H9 (cell line): ENCODE measurements around the gene RASAL1. TPM values are rescaled to one million over a fixed set of nuclear protein-coding genes. Genes with fewer than 3 reads are reported as not detected.

Experiments
- DNase-seq: peaks from one replicate; pipeline ENCODE4 v3.0.0-alpha.2; 2017
- H2AFZ ChIP-seq: one replicate; pipeline ENCODE4 v1.6.1; 2013; ENCODE audit warnings: mild to moderate bottlenecking, low read length, control low read depth, moderate library complexity
- H2AK5ac ChIP-seq: 2 replicates; pipeline ENCODE4 v1.6.1; 2013; ENCODE audit warnings: low read length, control low read depth, mixed read lengths; ENCODE audit not compliant: insufficient read length
- H2BK120ac ChIP-seq: one replicate; pipeline ENCODE4 v1.6.1; 2013; ENCODE audit warnings: low read depth, mild to moderate bottlenecking, low read length, control low read depth, inconsistent platforms; ENCODE audit not compliant: poor library complexity, severe bottlenecking
- H2BK12ac ChIP-seq: 2 replicates; pipeline ENCODE4 v1.6.1; 2013; ENCODE audit warnings: low read length, control low read depth, mixed read lengths, low read depth; ENCODE audit not compliant: insufficient read length
- H2BK15ac ChIP-seq: 2 replicates; pipeline ENCODE4 v1.6.1; 2013; ENCODE audit warnings: low read depth, low read length, control low read depth
- H2BK20ac ChIP-seq: one replicate; pipeline ENCODE4 v1.6.1; 2013; ENCODE audit warnings: low read depth, mild to moderate bottlenecking, low read length, control low read depth, inconsistent platforms; ENCODE audit not compliant: poor library complexity, severe bottlenecking
- H2BK5ac ChIP-seq: 2 replicates; pipeline ENCODE4 v1.6.1; 2013; ENCODE audit warnings: low read length, control low read depth, mixed read lengths; ENCODE audit not compliant: insufficient read length
- H3K14ac ChIP-seq: 2 replicates; pipeline ENCODE4 v1.6.1; 2013; ENCODE audit warnings: low read length, control low read depth; ENCODE audit not compliant: insufficient read depth
- H3K18ac ChIP-seq: 2 replicates; pipeline ENCODE4 v1.6.1; 2013; ENCODE audit warnings: low read depth, mild to moderate bottlenecking, mixed read lengths, low read length, control low read depth; ENCODE audit not compliant: insufficient read length
- H3K23ac ChIP-seq: 2 replicates; pipeline ENCODE4 v1.6.1; 2013; ENCODE audit warnings: low read length, control low read depth, mixed read lengths, low read depth; ENCODE audit not compliant: insufficient read length
- H3K23me2 ChIP-seq: 2 replicates; pipeline ENCODE4 v1.6.1; 2013; ENCODE audit warnings: low read depth, mild to moderate bottlenecking, mixed read lengths, low read length, control low read depth; ENCODE audit not compliant: insufficient read length, poor library complexity, severe bottlenecking
- H3K27ac ChIP-seq: 2 replicates; pipeline ENCODE4 v1.5.1; 2013; ENCODE audit warnings: low read length, control low read depth, mixed read lengths, low read depth; ENCODE audit not compliant: insufficient read length
- H3K27me3 ChIP-seq: 2 replicates; pipeline ENCODE4 v1.6.1; 2013; ENCODE audit warnings: low read length, control low read depth, inconsistent platforms; ENCODE audit not compliant: insufficient read depth
- H3K4ac ChIP-seq: 2 replicates; pipeline ENCODE4 v1.6.1; 2013; ENCODE audit warnings: low read depth, mild to moderate bottlenecking, control low read depth, inconsistent platforms, low read length, moderate library complexity
- H3K4me1 ChIP-seq: 2 replicates; pipeline ENCODE4 v1.6.1; 2013; ENCODE audit warnings: low read length, control low read depth, inconsistent platforms; ENCODE audit not compliant: insufficient read depth
- H3K4me2 ChIP-seq: 2 replicates; pipeline ENCODE4 v1.6.1; 2013; ENCODE audit warnings: low read length, control low read depth, mixed read lengths; ENCODE audit not compliant: insufficient read length, insufficient read depth
- H3K56ac ChIP-seq: 2 replicates; pipeline ENCODE4 v1.6.1; 2013; ENCODE audit warnings: low read depth, mild to moderate bottlenecking, mixed read lengths, low read length, control low read depth; ENCODE audit not compliant: insufficient read length
- H3K79me1 ChIP-seq: 2 replicates; pipeline ENCODE4 v1.6.1; 2013; ENCODE audit warnings: low read depth, mild to moderate bottlenecking, moderate library complexity, low read length, control low read depth, inconsistent platforms; ENCODE audit not compliant: insufficient read depth, poor library complexity, severe bottlenecking
- H3K79me2 ChIP-seq: 2 replicates; pipeline ENCODE4 v1.6.1; 2013; ENCODE audit warnings: low read length, control low read depth, inconsistent platforms; ENCODE audit not compliant: insufficient read depth
- H3K9ac ChIP-seq: 2 replicates; pipeline ENCODE4 v1.6.1; 2013; ENCODE audit warnings: low read length, control low read depth, mixed read lengths; ENCODE audit not compliant: insufficient read length; ENCODE audit errors: extremely low read depth
- H3K9me3 ChIP-seq: one replicate; pipeline ENCODE4 v1.6.1; 2013; ENCODE audit warnings: low read depth, low read length, inconsistent platforms; ENCODE audit not compliant: control insufficient read depth
- H3T11ph ChIP-seq: one replicate; pipeline ENCODE4 v1.6.1; 2013; ENCODE audit warnings: mild to moderate bottlenecking, low read length, control low read depth, inconsistent platforms
- H4K20me1 ChIP-seq: one replicate; pipeline ENCODE4 v1.6.1; 2013; ENCODE audit not compliant: control insufficient read depth, insufficient read length, insufficient read depth
- H4K5ac ChIP-seq: 2 replicates; pipeline ENCODE4 v1.6.1; 2013; ENCODE audit warnings: low read depth, mild to moderate bottlenecking, mixed read lengths, low read length, control low read depth; ENCODE audit not compliant: insufficient read length
- H4K8ac ChIP-seq: replicated peaks from 2 replicates; pipeline ENCODE4 v1.6.1; 2013; ENCODE audit warnings: low read length, control low read depth, mixed read lengths, low read depth; ENCODE audit not compliant: insufficient read length
- H4K91ac ChIP-seq: 2 replicates; pipeline ENCODE4 v1.6.1; 2013; ENCODE audit warnings: low read depth, mild to moderate bottlenecking, moderate library complexity, mixed read lengths, low read length, control low read depth; ENCODE audit not compliant: insufficient read length
- H3K27ac Mint-ChIP-seq, 3 experiments: 2 replicates in 2 of 3; 3 replicates in 1 of 3; pipeline ENCODE4 v1.8.0; 2020 to 2021; ENCODE audit warnings: mixed read lengths in 3 of 3, mild to moderate bottlenecking in 1 of 3, moderate library complexity in 1 of 3
- H3K27me3 Mint-ChIP-seq: 2 replicates; pipeline ENCODE4 v1.8.0; 2021; ENCODE audit warnings: low read depth, mild to moderate bottlenecking, moderate library complexity, mixed read lengths
- H3K36me3 Mint-ChIP-seq, 3 experiments: 2 replicates in 2 of 3; 3 replicates in 1 of 3; pipeline ENCODE4 v1.8.0; 2020 to 2021; ENCODE audit warnings: low read depth in 3 of 3, mixed read lengths in 3 of 3; ENCODE audit not compliant: insufficient read depth in 1 of 3
- H3K4me1 Mint-ChIP-seq, 2 experiments: 2 replicates each; pipeline ENCODE4 v1.8.0; 2020; ENCODE audit warnings: mixed read lengths in 2 of 2
- H3K4me3 Mint-ChIP-seq, 2 experiments: 2 replicates in 1 of 2; 3 replicates in 1 of 2; pipeline ENCODE4 v1.8.0; 2020 to 2021; ENCODE audit warnings: mild to moderate bottlenecking in 2 of 2, mixed read lengths in 2 of 2, moderate library complexity in 1 of 2
- H3K9me3 Mint-ChIP-seq, 2 experiments: 2 replicates in 1 of 2; 3 replicates in 1 of 2; pipeline ENCODE4 v1.8.0; 2020; ENCODE audit warnings: mild to moderate bottlenecking in 2 of 2, mixed read lengths in 2 of 2, moderate library complexity in 1 of 2
- WGBS: extraction: QIAGEN DNeasy Blood & Tissue Kit; methylation state at CpG from one replicate; pipeline ENCODE4 v1.1.7; 2013; ENCODE audit warnings: missing lambda C conversion rate, low lambda C conversion rate, mixed read lengths; ENCODE audit not compliant: insufficient read length; ENCODE audit errors: extremely low coverage; 5-methylcytosine and 5-hydroxymethylcytosine counted together
- total RNA-seq: library from RNA; stranded (reverse); gene quantifications from 2 replicates; pipeline ENCODE4 v1.2.1, GENCODE V29; 2021
- TF ChIP-seq, protein P1 (sequence below): fragments of 200-600 bp; sonication (generic); conservative IDR thresholded peaks from 3 replicates; pipeline ENCODE4 v1.8.0; 2021; ENCODE audit warnings: antibody characterized with exemption, mild to moderate bottlenecking

The RASAL1 gene
- total RNA-seq, 1 experiment from 2014 or later: 2.3 TPM

DNA sequence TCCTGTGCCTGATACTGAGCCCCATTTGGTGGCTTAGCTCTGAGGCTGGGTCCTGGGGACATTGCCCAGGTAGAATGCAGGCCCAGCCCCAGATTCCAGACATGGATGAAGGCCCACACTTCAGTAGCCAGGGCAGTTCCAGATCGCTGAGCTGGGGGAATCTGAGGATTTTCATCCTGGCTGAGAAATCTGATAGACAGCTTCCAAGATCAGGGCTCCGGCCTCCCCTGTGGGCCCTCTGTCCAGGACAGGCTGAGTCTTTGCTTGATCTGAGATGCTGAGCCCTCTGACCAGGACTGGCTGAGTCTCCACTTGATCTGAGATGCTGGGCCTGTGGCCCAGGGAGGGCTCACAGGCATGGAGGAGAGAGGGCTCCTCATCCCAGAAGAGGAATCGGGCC, 3.3 kb upstream of the RASAL1 start:
- Histone ChIP-seq H3K23ac (no peak overlapping the region), H3K27me3 (no peaks in the 10 kb centered on the region), H3K27ac (no peak overlapping the region), H2BK120ac (no peak overlapping the region), H3K9me3 (no peaks in the 10 kb centered on the region), H3K4ac (no peak overlapping the region), H4K91ac (no peak overlapping the region), H3K79me2 (no peaks in the 10 kb centered on the region), H3K18ac (no peak overlapping the region), H3K9ac (no peak overlapping the region), H4K20me1 (no peaks in the 10 kb centered on the region), H3K79me1 (no peaks in the 10 kb centered on the region), H2BK5ac (no peak overlapping the region), H3K4me1 (no peaks in the 10 kb centered on the region), H2AK5ac (no peak overlapping the region), H3K14ac (no peak overlapping the region), H4K8ac (no peak overlapping the region), H2BK20ac (no peak overlapping the region), H2BK12ac (no peak overlapping the region), H3K4me2 (no peak overlapping the region), H2BK15ac (no peak overlapping the region), H2AFZ (no peak overlapping the region), H3K56ac (no peak overlapping the region), H4K5ac (no peak overlapping the region), H3T11ph (no peak overlapping the region), H3K23me2 (peaks cover 12% of the 10 kb centered on the region)
- peaks cover 8 to 20% of the 10 kb centered on the region in 2 experiments for H3K4me1 Mint-ChIP-seq
- no peaks in the 10 kb centered on the region; a peak in 1 of 5 replicates for H3K9me3 Mint-ChIP-seq
- peaks cover 28% of the 10 kb centered on the region for H3K27me3 Mint-ChIP-seq
- H3K4me3 Mint-ChIP-seq: no peak overlapping the region
- TF ChIP-seq, protein P1, sequence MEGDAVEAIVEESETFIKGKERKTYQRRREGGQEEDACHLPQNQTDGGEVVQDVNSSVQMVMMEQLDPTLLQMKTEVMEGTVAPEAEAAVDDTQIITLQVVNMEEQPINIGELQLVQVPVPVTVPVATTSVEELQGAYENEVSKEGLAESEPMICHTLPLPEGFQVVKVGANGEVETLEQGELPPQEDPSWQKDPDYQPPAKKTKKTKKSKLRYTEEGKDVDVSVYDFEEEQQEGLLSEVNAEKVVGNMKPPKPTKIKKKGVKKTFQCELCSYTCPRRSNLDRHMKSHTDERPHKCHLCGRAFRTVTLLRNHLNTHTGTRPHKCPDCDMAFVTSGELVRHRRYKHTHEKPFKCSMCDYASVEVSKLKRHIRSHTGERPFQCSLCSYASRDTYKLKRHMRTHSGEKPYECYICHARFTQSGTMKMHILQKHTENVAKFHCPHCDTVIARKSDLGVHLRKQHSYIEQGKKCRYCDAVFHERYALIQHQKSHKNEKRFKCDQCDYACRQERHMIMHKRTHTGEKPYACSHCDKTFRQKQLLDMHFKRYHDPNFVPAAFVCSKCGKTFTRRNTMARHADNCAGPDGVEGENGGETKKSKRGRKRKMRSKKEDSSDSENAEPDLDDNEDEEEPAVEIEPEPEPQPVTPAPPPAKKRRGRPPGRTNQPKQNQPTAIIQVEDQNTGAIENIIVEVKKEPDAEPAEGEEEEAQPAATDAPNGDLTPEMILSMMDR: no peak
- no CpG with 5 or more reads among the region's 3 CpGs for WGBS
- no peak for DNase-seq
- no peaks in the 10 kb centered on the region for H3K36me3 Mint-ChIP-seq
- H3K27ac Mint-ChIP-seq: no peak overlapping the region
